ENCODE data around the gene TNS1.

The TNS1 gene

DNA sequence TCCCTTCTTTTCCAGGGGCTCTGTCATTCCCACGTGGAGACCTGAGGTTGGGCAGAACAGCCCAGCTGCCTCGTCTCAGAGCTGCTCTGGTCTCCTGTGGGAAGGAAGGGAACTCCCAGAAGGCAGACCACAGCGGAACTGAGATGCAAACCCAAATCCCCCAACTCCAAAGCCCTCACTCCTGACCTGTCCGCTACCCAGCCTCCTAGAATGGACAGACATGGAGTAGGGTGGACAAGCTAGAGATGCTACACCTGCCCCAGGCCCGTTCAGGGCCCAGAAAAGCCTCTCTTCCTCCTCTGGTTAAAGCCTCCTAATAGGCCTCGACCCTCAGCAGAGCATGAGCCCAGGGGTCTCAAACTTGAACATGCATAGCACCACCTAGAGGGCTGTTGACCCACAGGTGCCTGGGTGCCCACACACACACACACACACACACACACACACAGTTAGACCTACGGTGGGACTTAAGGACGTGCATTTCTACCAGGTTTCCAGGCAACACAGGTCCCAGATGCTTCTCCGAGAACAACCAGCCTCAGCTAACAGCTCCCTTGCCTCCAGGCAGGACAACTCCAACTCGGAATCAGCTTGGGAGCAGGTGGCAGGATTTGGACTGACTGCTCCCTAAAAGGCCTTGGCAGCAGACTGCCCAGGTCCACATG lies 93.5 kb downstream of the TNS1 start:
- DNase-seq = no peak

DNA sequence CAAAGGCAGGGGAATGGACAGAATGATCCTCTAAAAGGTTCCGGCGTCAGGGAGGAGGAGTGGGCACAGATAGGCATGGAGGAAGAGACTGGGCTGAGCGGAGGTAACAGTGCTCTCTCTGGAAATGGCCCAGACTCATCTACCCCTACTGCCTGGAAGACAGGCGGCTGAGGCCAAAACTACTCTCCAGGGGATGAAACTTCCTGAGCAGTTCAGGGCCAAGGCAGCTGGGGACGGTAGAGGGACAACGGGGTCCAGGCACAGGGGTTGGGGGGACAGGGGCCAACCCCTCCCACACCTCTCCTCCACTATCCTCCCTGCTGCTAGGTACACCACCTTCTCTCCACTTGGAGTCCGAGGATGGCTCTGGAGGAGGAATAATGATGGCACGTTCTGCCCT lies 94.3 kb downstream of the TNS1 start:
- DNase-seq = no peak

DNA sequence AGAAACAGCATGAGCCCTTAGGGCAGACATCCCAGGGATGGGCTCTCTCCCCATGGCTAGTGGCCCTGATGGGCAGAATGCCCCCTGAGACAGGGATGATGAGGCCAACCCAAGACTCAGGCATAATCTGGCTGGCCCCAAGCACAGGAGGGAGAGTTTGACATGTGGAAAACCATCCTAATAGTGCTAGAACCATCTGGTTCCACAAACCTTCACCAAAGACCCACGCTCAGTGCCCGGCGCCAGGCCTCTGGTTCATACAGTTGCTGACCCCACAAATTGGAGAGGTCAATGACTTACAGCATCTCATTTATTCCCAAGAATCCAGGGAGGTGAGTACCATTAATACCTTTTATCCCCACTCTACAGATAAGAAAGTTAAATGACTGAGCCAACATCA lies 95.5 kb downstream of the TNS1 start:
- no peak for DNase-seq

DNA sequence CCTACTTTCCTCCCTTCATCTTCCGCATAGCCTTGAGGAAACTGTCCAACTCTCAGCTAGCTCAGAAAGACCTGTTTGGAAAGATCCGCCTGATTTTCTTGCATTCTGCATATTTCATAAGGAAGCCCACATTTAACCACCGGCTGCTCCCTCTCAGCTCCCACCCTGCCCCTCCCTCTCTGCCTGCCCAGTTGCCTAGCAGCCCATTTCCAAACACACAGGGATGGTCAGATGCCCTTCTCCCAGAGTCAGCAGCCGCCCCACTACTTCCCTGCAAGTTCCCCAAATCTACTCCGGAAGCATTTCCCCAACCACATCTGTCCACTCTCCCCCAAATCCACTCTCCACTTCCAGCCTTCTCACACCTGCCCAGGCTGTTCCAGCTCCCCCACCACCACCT lies 96.0 kb downstream of the TNS1 start:
- peak; percentile 39 for DNase-seq

- no peak for DNase-seq
These were observed 96.9 kb downstream of the TNS1 start for GRCh38 chr2:217905896-217906295.

DNA sequence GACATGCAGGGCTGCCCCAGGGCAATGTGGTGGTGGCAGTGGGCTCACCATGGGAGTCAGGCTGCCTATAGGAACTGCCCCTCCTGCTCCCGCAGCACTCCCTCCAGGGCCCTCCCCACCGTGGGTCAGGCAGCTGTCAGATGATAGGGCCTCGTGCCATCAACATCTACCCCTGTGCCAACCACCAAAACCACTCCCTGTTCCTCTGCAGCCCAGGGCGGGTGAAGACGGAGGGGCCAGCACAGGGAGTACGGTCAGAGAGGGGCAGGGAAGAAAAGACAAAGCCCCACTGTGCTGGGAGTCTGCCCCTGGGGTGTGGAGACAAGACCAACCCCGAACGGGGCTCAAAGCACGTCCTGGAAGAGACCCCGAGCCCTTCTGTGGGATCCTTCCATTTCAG lies 97.4 kb downstream of the TNS1 start:
- no peak for DNase-seq

DNA sequence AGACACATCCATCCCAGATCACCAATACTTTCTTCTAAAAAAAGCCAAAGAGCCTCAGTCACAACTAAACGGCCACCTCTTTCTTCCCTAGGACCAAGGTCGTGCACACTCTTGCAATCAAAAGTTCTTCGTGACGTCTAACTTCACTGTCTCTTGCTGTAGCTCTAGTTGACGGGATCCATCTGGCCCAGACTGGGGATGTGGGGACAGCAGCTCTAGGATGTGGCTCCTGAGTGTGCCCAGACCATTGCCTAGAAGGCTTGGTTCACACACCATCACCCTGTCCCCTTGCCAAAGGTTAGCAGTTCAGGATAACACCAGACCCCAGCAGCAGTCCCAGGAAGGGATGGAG lies 98.2 kb downstream of the TNS1 start:
- DNase-seq = no peak

DNA sequence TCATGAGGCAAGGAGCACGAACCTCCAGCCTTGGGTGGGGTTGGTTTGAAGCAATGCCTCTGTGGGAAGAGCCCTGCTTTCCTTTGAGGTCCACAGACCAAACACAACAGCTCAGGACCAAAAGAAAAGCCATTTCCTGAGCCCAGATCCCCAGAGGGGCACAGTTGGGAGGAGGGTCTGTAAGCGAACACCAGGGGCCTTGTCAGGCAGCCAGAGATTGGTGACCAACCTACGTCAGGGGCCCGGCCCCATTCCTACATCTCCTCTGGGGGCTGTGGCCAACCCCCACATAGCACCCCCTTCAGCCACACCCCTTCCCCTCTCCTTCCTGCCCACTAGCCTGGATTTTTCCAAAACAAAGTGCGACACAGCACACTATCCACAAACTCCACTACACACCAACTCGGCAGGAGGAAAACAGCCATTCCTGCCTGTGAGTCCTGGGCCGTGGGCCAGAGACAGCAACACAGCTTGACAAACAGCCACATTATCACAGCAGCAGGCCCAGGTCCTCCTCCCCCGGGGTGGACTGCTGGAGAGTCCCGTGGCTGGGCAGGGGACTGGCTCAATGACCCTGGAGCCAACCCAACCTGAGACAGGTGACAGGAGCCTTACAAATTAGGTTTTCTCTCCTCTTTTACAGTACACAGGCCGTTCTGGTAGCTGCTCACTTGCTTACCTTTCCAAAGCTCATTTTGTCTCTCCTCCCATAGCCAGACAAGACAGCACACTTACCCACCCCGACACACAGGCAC lies 98.8 kb downstream of the TNS1 start:
- no peak for DNase-seq

DNA sequence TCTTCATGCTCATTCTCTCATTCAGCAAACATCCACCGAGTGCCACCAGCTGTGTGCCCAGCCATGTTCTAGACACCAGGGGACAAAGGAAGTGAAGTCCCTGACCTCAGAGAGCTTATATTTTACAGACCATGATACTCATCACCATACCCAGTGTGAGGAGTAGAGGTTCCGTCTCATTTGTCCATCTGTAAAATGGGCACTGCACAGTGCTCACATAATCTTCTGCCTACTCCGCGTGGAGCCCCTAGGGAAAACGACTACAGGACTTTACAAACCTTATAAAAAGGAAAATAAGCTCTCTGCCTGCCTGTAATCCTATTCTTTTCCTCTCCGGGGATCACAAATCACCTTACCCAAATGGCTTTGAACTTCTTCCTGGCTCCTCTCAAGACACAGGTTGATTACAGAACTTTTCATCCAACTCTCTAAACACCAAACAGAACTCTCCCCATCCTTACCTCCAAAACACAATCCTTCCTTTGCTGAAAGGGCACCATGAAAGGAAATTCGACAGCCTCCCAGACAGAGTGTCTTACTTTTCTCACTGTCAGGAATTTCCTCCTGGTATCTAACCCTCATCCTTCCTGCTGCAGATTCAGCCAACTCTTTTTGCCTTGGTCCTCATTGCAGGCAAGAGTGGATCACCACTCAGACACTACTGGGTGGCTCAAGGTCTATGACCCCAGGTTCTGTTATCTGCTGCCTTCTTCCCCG lies 99.5 kb downstream of the TNS1 start:
- DNase-seq = no peak

DNA sequence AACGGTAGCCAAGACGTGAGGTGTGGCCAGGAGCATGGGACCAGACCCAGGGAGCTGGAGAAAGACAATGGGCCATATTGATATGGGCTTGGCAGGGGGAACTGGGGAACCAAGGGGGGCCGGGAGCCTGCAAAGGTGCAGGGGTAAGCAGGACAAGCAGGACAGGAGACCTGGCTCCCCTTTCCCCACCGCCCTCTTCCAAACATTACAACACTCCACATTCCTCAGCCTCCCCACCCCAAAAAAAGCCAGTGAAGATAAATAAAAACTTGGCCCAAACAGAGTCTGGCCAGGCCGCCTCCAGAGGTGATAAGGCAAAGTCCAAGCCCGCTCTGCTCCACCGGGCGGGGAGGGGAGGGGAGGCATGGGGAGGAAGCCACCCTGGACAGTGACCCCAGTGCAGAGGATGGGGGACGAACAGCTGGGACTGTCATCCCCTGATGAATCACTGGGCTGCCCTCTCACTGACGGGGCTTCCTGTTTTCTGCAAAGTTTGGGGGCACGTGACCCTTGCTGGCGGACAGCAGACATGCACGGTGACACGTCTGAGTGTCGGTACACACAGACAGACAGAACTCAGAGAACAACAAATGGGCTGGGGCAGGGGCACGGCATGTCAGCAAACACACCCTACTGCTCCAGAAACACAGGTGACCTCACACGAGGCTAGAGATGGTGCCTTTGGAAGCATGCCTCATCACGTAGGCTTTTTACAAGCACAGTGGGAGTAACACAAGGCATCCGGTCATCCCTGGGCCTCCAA lies 100.2 kb downstream of the TNS1 start:
- DNase-seq = peak; percentile 84

DNA sequence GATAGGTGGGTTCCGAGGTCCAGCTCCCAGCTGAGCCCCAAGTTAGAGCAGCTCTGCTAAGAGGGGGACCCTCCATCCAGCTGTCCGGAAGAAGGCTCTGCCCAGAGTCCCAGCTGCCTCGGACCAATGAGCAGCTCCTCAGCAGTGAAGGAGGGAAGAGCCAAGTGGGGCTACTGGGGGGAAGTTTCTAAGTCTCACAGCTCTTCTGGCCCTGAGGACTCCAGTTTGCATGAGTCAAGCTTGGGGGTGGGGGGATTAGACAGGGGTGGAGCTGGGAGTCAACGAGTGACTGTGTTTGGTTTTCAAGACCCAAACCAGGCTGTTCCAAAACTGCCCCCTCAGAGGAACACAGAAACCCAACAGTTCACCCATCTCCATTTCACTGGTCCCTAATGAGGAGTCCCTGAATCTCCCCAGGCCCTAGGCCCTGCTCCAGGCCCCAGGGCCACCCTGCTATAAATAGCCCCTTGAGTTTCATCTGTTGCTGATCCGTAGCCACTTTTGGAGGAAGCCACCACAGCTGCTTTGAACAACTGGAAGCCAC lies 100.9 kb downstream of the TNS1 start:
- no peak for DNase-seq

DNA sequence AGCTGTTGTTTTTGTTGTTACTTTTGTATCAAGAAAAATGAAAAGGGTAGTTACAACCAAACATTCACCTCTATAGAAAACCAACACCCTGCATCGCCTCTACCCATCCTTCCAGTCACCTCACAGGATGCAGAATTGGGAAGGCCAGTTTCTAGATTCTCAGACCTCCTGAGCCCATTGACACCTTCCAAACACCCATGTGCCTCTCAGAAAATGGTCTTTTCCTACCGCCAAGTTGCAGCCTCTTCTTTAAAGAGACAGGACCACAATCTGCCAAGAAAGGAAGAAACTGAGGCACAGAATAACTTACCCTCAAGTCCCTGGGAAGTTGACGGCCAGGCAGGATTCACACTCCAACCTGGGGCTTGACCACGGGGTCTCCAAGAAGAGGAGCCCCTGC lies 101.4 kb downstream of the TNS1 start:
- no peak for DNase-seq

GRCh38 chr2:217900780-217901360 lies 101.9 kb downstream of the TNS1 start:
- no peak for DNase-seq

GRCh38 chr2:217900010-217900779 lies 102.6 kb downstream of the TNS1 start:
- DNase-seq = peak; percentile 26

DNA sequence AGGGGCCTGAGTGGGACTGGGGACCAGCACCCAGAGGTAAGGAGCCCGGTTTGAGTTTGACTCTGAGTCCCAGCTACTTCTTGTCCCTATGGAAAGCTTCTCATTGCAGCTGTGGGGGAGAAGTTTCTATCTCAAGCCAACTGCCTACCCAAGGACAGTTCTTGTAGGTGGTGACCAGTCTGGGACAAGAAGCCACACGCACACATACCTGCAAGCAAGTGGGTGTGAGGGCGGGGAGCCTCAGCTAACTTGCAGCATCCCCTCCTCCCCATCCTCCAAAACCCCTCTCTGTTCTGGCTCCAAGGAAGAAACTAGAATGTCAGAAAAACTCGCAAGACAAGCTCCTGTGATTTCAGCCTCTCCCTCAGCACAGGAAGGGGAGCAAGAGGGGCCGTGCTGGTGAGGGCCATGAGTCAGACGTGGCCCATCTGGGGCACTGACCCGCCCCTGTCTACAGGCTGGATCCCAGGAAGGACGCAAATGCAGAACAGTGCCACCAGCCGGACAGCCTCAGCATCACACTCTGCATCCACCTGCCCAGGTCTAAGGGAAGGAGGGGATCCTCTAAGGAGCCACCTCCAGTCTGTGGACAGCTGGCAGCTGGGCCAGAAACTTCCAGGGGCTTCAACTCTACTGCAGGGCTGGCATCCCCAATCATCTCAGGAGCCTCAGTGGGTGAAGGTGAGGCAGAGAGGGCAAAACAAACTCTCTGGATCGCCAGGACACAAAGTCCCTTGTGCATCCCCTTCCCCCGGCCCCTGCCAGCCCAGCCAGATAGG lies 103.4 kb downstream of the TNS1 start:
- peak; percentile 54 for DNase-seq

GRCh38 chr2:217897816-217898806 lies 104.7 kb downstream of the TNS1 start:
- no peak for DNase-seq

DNA sequence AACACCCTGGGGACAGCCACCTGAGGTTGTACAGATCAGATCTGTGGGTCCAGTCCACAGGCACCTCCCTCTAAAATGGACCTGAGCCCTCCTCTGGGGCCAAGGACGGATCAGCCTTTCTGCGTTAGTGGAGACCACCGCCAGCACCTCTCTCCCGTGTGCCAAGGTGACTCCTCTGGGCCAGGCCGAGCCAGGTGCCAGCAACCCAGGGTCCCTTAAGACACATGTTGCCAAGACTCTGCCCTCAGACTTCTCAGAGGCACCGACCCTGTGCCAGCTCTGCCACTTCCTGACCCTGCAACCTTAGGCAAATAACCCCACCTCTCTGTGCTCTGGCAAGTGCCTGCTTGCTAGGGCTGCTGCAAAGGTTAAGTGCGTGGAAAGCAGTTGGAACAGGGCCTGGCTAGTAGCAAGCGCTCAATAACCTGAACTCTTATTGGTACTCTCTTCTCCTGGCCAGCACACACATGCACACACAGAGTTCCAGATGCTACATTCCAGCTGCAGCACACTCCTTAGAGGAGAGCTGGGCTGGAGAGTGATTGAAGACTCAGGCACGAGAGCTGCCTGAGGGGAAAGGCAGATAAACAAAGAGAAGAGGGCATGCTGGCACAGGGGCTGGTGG lies 105.6 kb downstream of the TNS1 start:
- no peak for DNase-seq

GRCh38 chr2:217895070-217895635 lies 107.6 kb downstream of the TNS1 start:
- DNase-seq = no peak

DNA sequence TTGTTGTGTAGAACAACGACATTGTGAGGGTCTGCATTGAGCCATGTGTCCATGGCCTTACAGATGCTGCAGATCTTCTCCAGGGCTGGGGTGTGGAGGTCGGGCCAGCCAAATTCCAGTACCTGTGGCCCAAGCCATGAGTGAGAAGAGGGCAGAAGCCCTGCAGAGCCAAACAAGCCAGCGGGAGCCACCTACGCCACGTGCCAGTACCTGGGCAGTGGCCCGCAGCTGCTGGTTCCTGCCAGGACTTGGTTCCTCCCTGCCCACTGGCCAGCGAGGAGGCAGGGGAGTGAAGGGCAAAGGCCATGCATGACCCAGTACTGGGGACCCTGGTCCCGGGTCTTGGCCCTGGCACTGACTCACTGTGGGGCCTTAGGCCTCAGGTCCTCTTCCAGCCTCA lies 109.4 kb downstream of the TNS1 start:
- no peak for DNase-seq
